Measurements from ENCODE around the gene UBASH3A. TPM values are rescaled to one million over a fixed set of nuclear protein-coding genes. Genes with fewer than 3 reads are reported as not detected.

Gene UBASH3A
- total RNA-seq, 1 experiment from 2014 or later = 0.07 TPM

DNA sequence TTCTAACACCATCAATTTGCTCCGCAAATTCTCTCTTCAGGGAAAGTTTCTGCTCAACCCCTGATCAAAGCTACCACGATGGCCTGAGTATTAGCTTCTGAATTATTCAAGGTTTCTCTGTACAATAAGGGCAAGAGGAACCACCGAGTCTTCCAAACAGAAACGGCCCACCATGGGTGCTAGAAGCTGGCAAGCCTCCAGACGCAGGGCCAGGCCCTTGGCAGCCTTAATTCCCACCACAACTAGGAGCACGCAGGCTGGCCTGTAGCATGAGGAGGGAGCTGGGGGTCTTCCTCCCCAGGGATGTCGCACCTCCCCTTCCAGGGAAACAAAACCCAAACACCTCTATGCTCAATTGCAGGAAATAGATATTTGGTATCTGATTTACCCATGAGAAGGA is 81.3 kb downstream of the UBASH3A start:
- intact Hi-C loops (cut with micrococcal nuclease) = no loop called here

More for the DNA sequence above, 81.3 kb downstream of the UBASH3A start:
- no peak overlapping the region for H3K9ac ChIP-seq (ENCODE audit: low read length)
- no peak overlapping the region for H3K27ac ChIP-seq (ENCODE audit: low read depth, low read length)
- ATAC-seq (no peak), DNase-seq (ENCODE audit: low read depth, low spot score) (no peak)
- BruUV-seq (replicated peaks) = no TSS peak
- H3K36me3 ChIP-seq (ENCODE audit: control insufficient read depth in 1 of 2, insufficient read depth in 2 of 2, low read length in 2 of 2) = no peaks in the 10 kb centered on the region
- ChIA-PET CTCF (no interaction called here), RAD21 (ENCODE audit: low non-redundant PET in 1 of 2, low total read pairs in 2 of 2, uncharacterized antibody in 2 of 2, unreplicated experiment in 2 of 2) (no interaction called here), POLR2A (no interaction called here)
- TF ChIP-seq POLR2A (IDR thresholded peaks at IDR 0.05; ENCODE audit: borderline replicate concordance, extremely low read depth, insufficient read depth, insufficient read length) (no peak), ZNF274 (IDR thresholded peaks at IDR 0.05; ENCODE audit: low read depth, low read length) (no peak), CEBPB (IDR thresholded peaks at IDR 0.05; ENCODE audit: low read depth) (no peak), FOSL1 (IDR thresholded peaks at IDR 0.05; ENCODE audit: low read depth) (no peak), SRF (IDR thresholded peaks at IDR 0.05; ENCODE audit: low read depth) (no peak), SP1 (IDR thresholded peaks at IDR 0.05; ENCODE audit: low read depth) (no peak), ZFX (IDR thresholded peaks at IDR 0.05) (no peak)
- TF ChIP-seq, protein P1, sequence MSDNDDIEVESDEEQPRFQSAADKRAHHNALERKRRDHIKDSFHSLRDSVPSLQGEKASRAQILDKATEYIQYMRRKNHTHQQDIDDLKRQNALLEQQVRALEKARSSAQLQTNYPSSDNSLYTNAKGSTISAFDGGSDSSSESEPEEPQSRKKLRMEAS (IDR thresholded peaks at IDR 0.05) = no peak
- TF ChIP-seq, protein P2, sequence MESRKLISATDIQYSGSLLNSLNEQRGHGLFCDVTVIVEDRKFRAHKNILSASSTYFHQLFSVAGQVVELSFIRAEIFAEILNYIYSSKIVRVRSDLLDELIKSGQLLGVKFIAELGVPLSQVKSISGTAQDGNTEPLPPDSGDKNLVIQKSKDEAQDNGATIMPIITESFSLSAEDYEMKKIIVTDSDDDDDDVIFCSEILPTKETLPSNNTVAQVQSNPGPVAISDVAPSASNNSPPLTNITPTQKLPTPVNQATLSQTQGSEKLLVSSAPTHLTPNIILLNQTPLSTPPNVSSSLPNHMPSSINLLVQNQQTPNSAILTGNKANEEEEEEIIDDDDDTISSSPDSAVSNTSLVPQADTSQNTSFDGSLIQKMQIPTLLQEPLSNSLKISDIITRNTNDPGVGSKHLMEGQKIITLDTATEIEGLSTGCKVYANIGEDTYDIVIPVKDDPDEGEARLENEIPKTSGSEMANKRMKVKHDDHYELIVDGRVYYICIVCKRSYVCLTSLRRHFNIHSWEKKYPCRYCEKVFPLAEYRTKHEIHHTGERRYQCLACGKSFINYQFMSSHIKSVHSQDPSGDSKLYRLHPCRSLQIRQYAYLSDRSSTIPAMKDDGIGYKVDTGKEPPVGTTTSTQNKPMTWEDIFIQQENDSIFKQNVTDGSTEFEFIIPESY (IDR thresholded peaks at IDR 0.05; ENCODE audit: extremely low read depth, insufficient replicate concordance, low read length) = no peak
- TF ChIP-seq, protein P3, sequence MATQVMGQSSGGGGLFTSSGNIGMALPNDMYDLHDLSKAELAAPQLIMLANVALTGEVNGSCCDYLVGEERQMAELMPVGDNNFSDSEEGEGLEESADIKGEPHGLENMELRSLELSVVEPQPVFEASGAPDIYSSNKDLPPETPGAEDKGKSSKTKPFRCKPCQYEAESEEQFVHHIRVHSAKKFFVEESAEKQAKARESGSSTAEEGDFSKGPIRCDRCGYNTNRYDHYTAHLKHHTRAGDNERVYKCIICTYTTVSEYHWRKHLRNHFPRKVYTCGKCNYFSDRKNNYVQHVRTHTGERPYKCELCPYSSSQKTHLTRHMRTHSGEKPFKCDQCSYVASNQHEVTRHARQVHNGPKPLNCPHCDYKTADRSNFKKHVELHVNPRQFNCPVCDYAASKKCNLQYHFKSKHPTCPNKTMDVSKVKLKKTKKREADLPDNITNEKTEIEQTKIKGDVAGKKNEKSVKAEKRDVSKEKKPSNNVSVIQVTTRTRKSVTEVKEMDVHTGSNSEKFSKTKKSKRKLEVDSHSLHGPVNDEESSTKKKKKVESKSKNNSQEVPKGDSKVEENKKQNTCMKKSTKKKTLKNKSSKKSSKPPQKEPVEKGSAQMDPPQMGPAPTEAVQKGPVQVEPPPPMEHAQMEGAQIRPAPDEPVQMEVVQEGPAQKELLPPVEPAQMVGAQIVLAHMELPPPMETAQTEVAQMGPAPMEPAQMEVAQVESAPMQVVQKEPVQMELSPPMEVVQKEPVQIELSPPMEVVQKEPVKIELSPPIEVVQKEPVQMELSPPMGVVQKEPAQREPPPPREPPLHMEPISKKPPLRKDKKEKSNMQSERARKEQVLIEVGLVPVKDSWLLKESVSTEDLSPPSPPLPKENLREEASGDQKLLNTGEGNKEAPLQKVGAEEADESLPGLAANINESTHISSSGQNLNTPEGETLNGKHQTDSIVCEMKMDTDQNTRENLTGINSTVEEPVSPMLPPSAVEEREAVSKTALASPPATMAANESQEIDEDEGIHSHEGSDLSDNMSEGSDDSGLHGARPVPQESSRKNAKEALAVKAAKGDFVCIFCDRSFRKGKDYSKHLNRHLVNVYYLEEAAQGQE (IDR thresholded peaks at IDR 0.05; ENCODE audit: low read depth) = no peak
- no peak overlapping the region for H3K4me2 ChIP-seq (ENCODE audit: low read length)
- H2AFZ ChIP-seq (ENCODE audit: low read depth, low read length, poor library complexity, severe bottlenecking) = no peak overlapping the region
- H3K79me2 ChIP-seq (ENCODE audit: insufficient read depth, low read length) = no peaks in the 10 kb centered on the region
- H3K9me3 ChIP-seq (ENCODE audit: control insufficient read depth in 1 of 2, insufficient read depth in 1 of 2, low read depth in 1 of 2, low read length in 2 of 2) = no peaks in the 10 kb centered on the region
- peaks cover 0 to 5% of the 10 kb centered on the region in 2 experiments; a peak in 1 of 4 replicates for H3K4me1 ChIP-seq (ENCODE audit: control insufficient read depth in 1 of 2, insufficient read depth in 2 of 2, low read length in 2 of 2)
- H3K4me3 ChIP-seq (replicated peaks in 1 of 2; ENCODE audit: low read depth in 1 of 2, low read length in 2 of 2) = no peak overlapping the region
- no peaks in the 10 kb centered on the region for H3K27me3 ChIP-seq (ENCODE audit: insufficient read depth, low read length)
- no peaks in the 10 kb centered on the region for H3K9me2 ChIP-seq (ENCODE audit: insufficient read depth)
- H4K20me1 ChIP-seq (ENCODE audit: insufficient read depth) = no peaks in the 10 kb centered on the region

All from HCT116 (cell line).